ENCODE measurements around the gene SH3GLB2. TPM values are rescaled to one million over a fixed set of nuclear protein-coding genes. Genes with fewer than 3 reads are reported as not detected.

The SH3GLB2 gene
- total and polyA plus RNA-seq, 2 experiments from 2014 or later = 27.7 to 57.3 TPM

DNA sequence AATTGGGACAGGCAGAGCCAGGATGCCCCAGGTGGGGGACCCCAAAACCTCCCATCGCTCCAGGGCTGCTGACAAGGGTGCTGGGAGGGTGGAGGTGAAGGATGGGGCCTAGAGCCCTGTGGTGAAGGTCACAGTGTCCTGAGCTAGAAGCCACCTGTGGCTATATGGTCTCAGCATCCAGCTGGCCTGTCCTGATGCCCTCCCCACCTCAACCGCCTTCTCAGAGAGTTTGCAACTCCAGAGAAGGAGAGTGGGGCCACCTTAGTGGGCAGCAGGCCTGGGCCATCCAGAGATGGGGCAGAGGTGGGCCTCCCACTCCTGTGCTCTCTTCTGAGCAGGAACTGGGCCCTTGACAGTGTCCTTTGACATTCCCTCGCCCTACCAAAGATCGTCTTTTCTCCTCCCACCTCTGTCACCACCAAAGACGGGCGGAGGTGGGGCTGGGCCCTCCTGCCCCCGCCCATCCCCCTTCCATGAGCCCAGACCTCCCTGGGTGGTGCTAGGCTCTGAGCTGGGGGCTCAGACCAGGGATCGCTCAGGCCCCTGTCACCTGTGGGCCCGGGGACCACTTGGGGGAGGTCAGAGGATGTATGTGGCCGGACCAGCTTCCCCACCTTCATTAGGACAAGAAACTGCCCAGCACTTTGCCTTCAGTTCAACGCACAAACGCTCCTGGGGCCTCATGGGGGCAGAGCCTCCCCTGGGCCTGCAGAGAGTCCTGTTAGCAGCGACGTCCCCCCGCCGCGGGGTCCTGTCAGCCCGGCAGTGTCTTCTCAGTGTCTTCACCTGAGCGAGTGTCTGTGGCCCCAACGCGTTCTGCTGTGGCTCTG, 42.8 kb upstream of the SH3GLB2 start:
- Histone ChIP-seq H3K79me2 (ENCODE audit: insufficient read depth) (no peaks in the 10 kb centered on the region), H3K27me3 (replicated peaks; ENCODE audit: insufficient read depth) (no peaks in the 10 kb centered on the region), H3K9me2 (ENCODE audit: insufficient read depth) (no peaks in the 10 kb centered on the region), H3F3A (ENCODE audit: insufficient read depth) (no peaks in the 10 kb centered on the region), H4K20me1 (ENCODE audit: insufficient read depth) (no peaks in the 10 kb centered on the region), H3K27ac (no peak overlapping the region), H3K4me1 (ENCODE audit: insufficient read depth) (no peaks in the 10 kb centered on the region), H3K9me3 (ENCODE audit: low read depth) (no peaks in the 10 kb centered on the region), H3K4me2 (ENCODE audit: unreplicated experiment) (no peak overlapping the region), H3K4me3 (no peak overlapping the region), H2AFZ (no peak overlapping the region), H3K36me3 (ENCODE audit: low read depth) (no peaks in the 10 kb centered on the region; the same call in 1 of the 2 replicates), H3K9ac (no peak overlapping the region)
- DNase-seq = no peak
- in situ Hi-C loops (cut with MboI) = no loop called here
- TF ChIP-seq EZH2 (IDR thresholded peaks at IDR 0.05; ENCODE audit: insufficient read depth, poor library complexity, severe bottlenecking) = no peak
- no peak for TF ChIP-seq EZH2phosphoT487 (IDR thresholded peaks at IDR 0.05; ENCODE audit: insufficient read depth, low read depth)
- 74 to 76% methylated on average over 21 of the region's 21 CpGs for WGBS, 2 experiments (ENCODE audit: low coverage in 1 of 2, low lambda C conversion rate in 2 of 2, missing lambda C conversion rate in 2 of 2)

GRCh38 chr9:129069862-129070641, 41.9 kb upstream of the SH3GLB2 start:
- Histone ChIP-seq H3K9ac (no peak overlapping the region), H2AFZ (no peak overlapping the region), H3K9me2 (ENCODE audit: insufficient read depth) (no peaks in the 10 kb centered on the region), H4K20me1 (ENCODE audit: insufficient read depth) (no peaks in the 10 kb centered on the region), H3K27me3 (replicated peaks; ENCODE audit: insufficient read depth) (no peaks in the 10 kb centered on the region), H3K27ac (no peak overlapping the region), H3K9me3 (ENCODE audit: low read depth) (no peaks in the 10 kb centered on the region), H3K4me2 (ENCODE audit: unreplicated experiment) (no peak overlapping the region), H3K79me2 (ENCODE audit: insufficient read depth) (no peaks in the 10 kb centered on the region), H3F3A (ENCODE audit: insufficient read depth) (no peaks in the 10 kb centered on the region), H3K4me3 (no peak overlapping the region), H3K4me1 (ENCODE audit: insufficient read depth) (no peaks in the 10 kb centered on the region), H3K36me3 (ENCODE audit: low read depth) (peaks cover 1% of the 10 kb centered on the region; the same call in 1 of the 2 replicates)
- WGBS, 2 experiments (ENCODE audit: low coverage in 1 of 2, low lambda C conversion rate in 2 of 2, missing lambda C conversion rate in 2 of 2) = 93 to 94% methylated on average over 26 of the region's 26 CpGs
- DNase-seq = no peak
- TF ChIP-seq EZH2 (IDR thresholded peaks at IDR 0.05; ENCODE audit: insufficient read depth, poor library complexity, severe bottlenecking) = no peak
- in situ Hi-C loops (cut with MboI) = no loop called here

DNA sequence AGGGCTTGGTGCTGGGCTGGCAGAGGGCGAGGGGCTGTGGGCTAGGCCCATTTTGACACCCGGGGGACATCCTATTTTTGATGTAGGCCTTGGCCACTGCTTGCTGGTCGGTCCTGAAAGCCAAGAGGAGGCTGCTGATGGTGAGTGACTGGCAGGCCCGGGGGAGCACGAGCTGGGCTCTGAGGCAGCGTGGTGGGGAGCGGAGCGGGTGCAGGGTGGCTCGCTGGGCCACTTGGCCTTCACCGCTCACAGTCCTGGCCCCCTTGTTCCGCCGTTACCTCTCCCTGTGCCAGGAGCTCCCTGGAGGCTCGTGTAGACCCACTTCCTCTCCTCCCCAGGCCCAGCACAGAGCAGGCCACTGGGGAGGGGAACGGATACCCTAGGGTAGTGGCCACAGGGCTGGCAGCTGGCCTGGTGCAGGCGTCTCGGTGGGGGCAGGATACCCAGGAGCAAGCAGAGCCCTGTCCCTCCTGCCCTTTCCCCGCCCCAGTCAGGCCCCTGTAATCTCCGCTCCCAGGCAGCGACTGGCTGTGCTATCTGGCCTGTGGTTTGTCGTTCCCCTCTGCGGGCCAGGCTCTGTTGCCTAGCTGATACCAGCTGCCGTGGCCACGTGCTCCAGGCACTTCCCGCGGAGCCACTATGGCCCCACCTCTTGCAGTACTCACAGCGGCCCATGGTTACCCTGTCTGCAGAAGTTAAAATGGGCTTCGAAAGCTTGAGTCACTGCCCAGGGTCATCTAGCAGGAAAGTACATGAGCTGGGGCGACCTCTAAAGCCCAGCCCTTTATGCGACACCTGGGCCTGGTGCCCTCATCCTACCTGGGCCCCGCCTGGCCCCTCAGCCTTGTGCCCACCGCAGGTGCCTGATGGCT, 41.1 kb upstream of the SH3GLB2 start:
- Histone ChIP-seq H3K27me3 (replicated peaks; ENCODE audit: insufficient read depth) (no peaks in the 10 kb centered on the region), H2AFZ (no peak overlapping the region), H3K4me2 (ENCODE audit: unreplicated experiment) (no peak overlapping the region), H3K9me3 (ENCODE audit: low read depth) (no peaks in the 10 kb centered on the region), H3K27ac (no peak overlapping the region), H3K36me3 (ENCODE audit: low read depth) (peaks cover 6% of the 10 kb centered on the region; the same call in 1 of the 2 replicates), H3K4me3 (no peak overlapping the region), H3K9me2 (ENCODE audit: insufficient read depth) (no peaks in the 10 kb centered on the region), H3K9ac (no peak overlapping the region), H4K20me1 (ENCODE audit: insufficient read depth) (no peaks in the 10 kb centered on the region), H3K79me2 (ENCODE audit: insufficient read depth) (no peaks in the 10 kb centered on the region), H3F3A (ENCODE audit: insufficient read depth) (no peaks in the 10 kb centered on the region), H3K4me1 (ENCODE audit: insufficient read depth) (no peaks in the 10 kb centered on the region)
- no peak for TF ChIP-seq EZH2 (IDR thresholded peaks at IDR 0.05; ENCODE audit: insufficient read depth, poor library complexity, severe bottlenecking)
- TF ChIP-seq EZH2phosphoT487 (IDR thresholded peaks at IDR 0.05; ENCODE audit: insufficient read depth, low read depth) = no peak
- in situ Hi-C loops (cut with MboI) = no loop called here
- no peak for DNase-seq
- 90% methylated on average over 30 to 31 of the region's 31 CpGs for WGBS, 2 experiments (ENCODE audit: low coverage in 1 of 2, low lambda C conversion rate in 2 of 2, missing lambda C conversion rate in 2 of 2)

GRCh38 chr9:129068110-129068509, 40.0 kb upstream of the SH3GLB2 start:
- Histone ChIP-seq H3K9me2 (ENCODE audit: insufficient read depth) (no peaks in the 10 kb centered on the region), H3K9ac (no peak overlapping the region), H3K79me2 (ENCODE audit: insufficient read depth) (no peaks in the 10 kb centered on the region), H3K9me3 (ENCODE audit: low read depth) (no peaks in the 10 kb centered on the region), H3K36me3 (ENCODE audit: low read depth) (peaks cover 6% of the 10 kb centered on the region; the same call in 1 of the 2 replicates), H2AFZ (no peak overlapping the region), H3K4me1 (ENCODE audit: insufficient read depth) (no peaks in the 10 kb centered on the region), H3K27me3 (replicated peaks; ENCODE audit: insufficient read depth) (no peaks in the 10 kb centered on the region), H3K27ac (no peak overlapping the region), H3F3A (ENCODE audit: insufficient read depth) (no peaks in the 10 kb centered on the region), H3K4me3 (no peak overlapping the region), H4K20me1 (ENCODE audit: insufficient read depth) (no peaks in the 10 kb centered on the region), H3K4me2 (ENCODE audit: unreplicated experiment) (no peak overlapping the region)
- TF ChIP-seq EZH2phosphoT487 (IDR thresholded peaks at IDR 0.05; ENCODE audit: insufficient read depth, low read depth) = no peak
- no peak for TF ChIP-seq EZH2 (IDR thresholded peaks at IDR 0.05; ENCODE audit: insufficient read depth, poor library complexity, severe bottlenecking)
- in situ Hi-C loops (cut with MboI) = no loop called here
- WGBS, 2 experiments (ENCODE audit: low coverage in 1 of 2, low lambda C conversion rate in 2 of 2, missing lambda C conversion rate in 2 of 2) = 92 to 96% methylated on average over 18 to 19 of the region's 19 CpGs
- no peak for DNase-seq

All from GM23248 (cell line).